PC-3 (cell line): ENCODE measurements around the gene BACE2. TPM values are rescaled to one million over a fixed set of nuclear protein-coding genes. Genes with fewer than 3 reads are reported as not detected.

Experiments used
- ATAC-seq: fragments of 200-7000 bp; cut with Tn5 transposase; 2 replicates; pipeline ENCODE4 v1.9.1; 2020; ENCODE audit warnings: mild to moderate bottlenecking, moderate library complexity
- BruUV-seq: library from RNA; stranded (reverse); fragments of 400-500 nt; replicated peaks from 2 replicates; lab custom pipeline; 2021; lab: Mats Ljungman, UMichigan
- CTCF ChIA-PET: fragments of 300-600 bp; sonication (Branson Sonifier 250); formaldehyde crosslinking; loops from one replicate; lab custom pipeline; 2022; ENCODE audit warnings: antibody characterized with exemption; lab: Charles Lee
- POLR2A ChIA-PET: fragments of 300-600 bp; sonication (Branson Sonifier 250); formaldehyde crosslinking; loops from one replicate; lab custom pipeline; 2022; ENCODE audit warnings: antibody characterized with exemption; ENCODE audit not compliant: unreplicated experiment; lab: Charles Lee
- DNase-seq: peaks from one replicate; pipeline ENCODE4 v3.0.0-alpha.2; 2015
- H2AFZ ChIP-seq: fragments of 300-600 bp; sonication (generic); 2 replicates; pipeline ENCODE4 v1.6.0; 2016; ENCODE audit warnings: antibody characterized with exemption, low read length
- H3F3A ChIP-seq: fragments of 300-600 bp; sonication (generic); one replicate; pipeline ENCODE4 v1.6.0; 2017; ENCODE audit warnings: antibody characterized with exemption, low read length, control low read depth, mild to moderate bottlenecking; ENCODE audit not compliant: unreplicated experiment
- H3K27ac ChIP-seq: fragments of 300-600 bp; sonication (generic); 2 replicates; pipeline ENCODE4 v1.5.1; 2016; ENCODE audit warnings: mild to moderate bottlenecking, low read length
- H3K27me3 ChIP-seq: fragments of 300-600 bp; sonication (generic); 2 replicates; pipeline ENCODE4 v1.6.1; 2016; ENCODE audit warnings: low read length, mixed read lengths
- H3K36me3 ChIP-seq: fragments of 300-600 bp; sonication (generic); 2 replicates; pipeline ENCODE4 v1.6.1; 2016; ENCODE audit warnings: low read depth, mixed run types, low read length, mixed read lengths
- H3K4me1 ChIP-seq: fragments of 300-600 bp; sonication (generic); 2 replicates; pipeline ENCODE4 v1.5.1; 2016; ENCODE audit warnings: low read length; ENCODE audit not compliant: insufficient read depth
- H3K4me2 ChIP-seq: fragments of 300-600 bp; sonication (generic); 2 replicates; pipeline ENCODE4 v1.6.0; 2016; ENCODE audit warnings: low read length
- H3K4me3 ChIP-seq: fragments of 300-600 bp; sonication (generic); 2 replicates; pipeline ENCODE4 v1.5.1; 2016; ENCODE audit warnings: mild to moderate bottlenecking, low read length, mixed read lengths
- H3K79me2 ChIP-seq: fragments of 300-600 bp; sonication (generic); 2 replicates; pipeline ENCODE4 v1.6.1; 2017; ENCODE audit warnings: low read length, mixed read lengths
- H3K9ac ChIP-seq: fragments of 300-600 bp; sonication (generic); 2 replicates; pipeline ENCODE4 v1.6.0; 2016; ENCODE audit warnings: mild to moderate bottlenecking, low read length
- H3K9me2 ChIP-seq: fragments of 300-600 bp; sonication (generic); replicated peaks from 2 replicates; pipeline ENCODE4 v1.6.1; 2016; ENCODE audit warnings: mixed run types, low read length, mixed read lengths
- H3K9me3 ChIP-seq: fragments of 300-600 bp; sonication (generic); 2 replicates; pipeline ENCODE4 v1.6.1; 2016; ENCODE audit warnings: low read length, mixed read lengths
- H4K20me1 ChIP-seq: fragments of 300-600 bp; sonication (generic); 2 replicates; pipeline ENCODE4 v1.6.1; 2016; ENCODE audit warnings: low read length, mixed read lengths
- EZH2 ChIP-seq: fragments of 300-600 bp; sonication (generic); IDR thresholded peaks from one replicate; pipeline ENCODE4 v1.6.1; 2017; ENCODE audit warnings: antibody characterized with exemption, mild to moderate bottlenecking, low read length; ENCODE audit not compliant: unreplicated experiment
- EZH2phosphoT487 ChIP-seq: fragments of 300-600 bp; sonication (generic); IDR thresholded peaks from 2 replicates; pipeline ENCODE4 v1.6.1; 2018; ENCODE audit warnings: mild to moderate bottlenecking, antibody characterized with exemption, low read length, borderline replicate concordance
- intact Hi-C: fragments of 100-400 bp; cut with micrococcal nuclease; formaldehyde crosslinking; loops from 2 replicates; pipeline ENCODE4 v1.9.0; 2023
- total RNA-seq: library from RNA; depleted of rRNA; stranded (reverse); fragments of >200 nt; gene quantifications from 2 replicates; pipeline ENCODE4 v1.2.3, GENCODE V29; 2014
- TF ChIP-seq, protein P1 (sequence below): fragments of 300-600 bp; sonication (generic); conservative IDR thresholded peaks from 2 replicates; pipeline ENCODE4 v1.5.1; 2017; ENCODE audit warnings: antibody characterized with exemption, low read depth, mild to moderate bottlenecking, low read length

Gene BACE2
- total RNA-seq, 1 experiment from 2014 or later, result 89.2 TPM

- Histone ChIP-seq H3K9me2 (no peaks in the 10 kb centered on the region), H3K79me2 (peaks cover 31% of the 10 kb centered on the region), H3K4me3 (no peak overlapping the region), H4K20me1 (no peaks in the 10 kb centered on the region), H3K9ac (peak overlapping the region; percentile 83), H2AFZ (no peak overlapping the region), H3K27me3 (no peaks in the 10 kb centered on the region), H3K4me1 (peaks cover 50% of the 10 kb centered on the region), H3F3A (no peaks in the 10 kb centered on the region), H3K9me3 (no peaks in the 10 kb centered on the region), H3K4me2 (peak overlapping the region; percentile 91), H3K27ac (no peak overlapping the region), H3K36me3 (no peaks in the 10 kb centered on the region)
- no TSS peak for BruUV-seq
- no peak for DNase-seq
- no peak for ATAC-seq
- TF ChIP-seq EZH2 (no peak), EZH2phosphoT487 (no peak)
- TF ChIP-seq, protein P1, sequence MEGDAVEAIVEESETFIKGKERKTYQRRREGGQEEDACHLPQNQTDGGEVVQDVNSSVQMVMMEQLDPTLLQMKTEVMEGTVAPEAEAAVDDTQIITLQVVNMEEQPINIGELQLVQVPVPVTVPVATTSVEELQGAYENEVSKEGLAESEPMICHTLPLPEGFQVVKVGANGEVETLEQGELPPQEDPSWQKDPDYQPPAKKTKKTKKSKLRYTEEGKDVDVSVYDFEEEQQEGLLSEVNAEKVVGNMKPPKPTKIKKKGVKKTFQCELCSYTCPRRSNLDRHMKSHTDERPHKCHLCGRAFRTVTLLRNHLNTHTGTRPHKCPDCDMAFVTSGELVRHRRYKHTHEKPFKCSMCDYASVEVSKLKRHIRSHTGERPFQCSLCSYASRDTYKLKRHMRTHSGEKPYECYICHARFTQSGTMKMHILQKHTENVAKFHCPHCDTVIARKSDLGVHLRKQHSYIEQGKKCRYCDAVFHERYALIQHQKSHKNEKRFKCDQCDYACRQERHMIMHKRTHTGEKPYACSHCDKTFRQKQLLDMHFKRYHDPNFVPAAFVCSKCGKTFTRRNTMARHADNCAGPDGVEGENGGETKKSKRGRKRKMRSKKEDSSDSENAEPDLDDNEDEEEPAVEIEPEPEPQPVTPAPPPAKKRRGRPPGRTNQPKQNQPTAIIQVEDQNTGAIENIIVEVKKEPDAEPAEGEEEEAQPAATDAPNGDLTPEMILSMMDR, result no peak
- CTCF ChIA-PET, result interaction anchor here (0.6 kb wide), 1 partner anchor 373 kb away, joined by 4 read pairs; no protein-coding TSS in a partner anchor
- POLR2A ChIA-PET, result interaction anchor here (0.6 kb wide), 1 partner anchor 414 kb away, joined by 7 read pairs; no protein-coding TSS in a partner anchor
- intact Hi-C loops, result loop anchor here (5.0 kb wide), 1 partner anchor 255 kb away; no protein-coding TSS in a partner anchor
Measured at GRCh38 chr21:41166884-41167283, 1.1 kb upstream of the BACE2 start.

GRCh38 chr21:41168391-41169257 is 664 bp downstream of the BACE2 start:
- Histone ChIP-seq H3F3A (no peaks in the 10 kb centered on the region), H3K27me3 (no peaks in the 10 kb centered on the region), H3K9me2 (no peaks in the 10 kb centered on the region), H3K36me3 (no peaks in the 10 kb centered on the region), H2AFZ (peak overlapping the region; percentile 68), H3K27ac (peak overlapping the region; percentile 40), H3K9me3 (no peaks in the 10 kb centered on the region), H3K9ac (peak overlapping the region; percentile 87), H3K4me3 (peak overlapping the region; percentile 80), H3K79me2 (peaks cover 48% of the 10 kb centered on the region), H4K20me1 (no peaks in the 10 kb centered on the region), H3K4me2 (peak overlapping the region; percentile 92), H3K4me1 (peaks cover 51% of the 10 kb centered on the region)
- peak; percentile 6 for ATAC-seq
- intact Hi-C loops, result loop anchor here (5.0 kb wide), 1 partner anchor 254 kb away; no protein-coding TSS in a partner anchor
- CTCF ChIA-PET, result interaction anchor here (0.7 to 1.3 kb wide), 2 partner anchors 115 to 444 kb away, joined by 3 to 11 read pairs; no protein-coding TSS in a partner anchor
- DNase-seq, result peak; percentile 61
- TF ChIP-seq EZH2 (no peak), EZH2phosphoT487 (no peak)
- TF ChIP-seq, protein P1, result no peak; the same call in 1 of the 2 replicates
- no TSS peak for BruUV-seq
- POLR2A ChIA-PET, result interaction anchor here (0.6 kb wide), 1 partner anchor 397 kb away, joined by 3 read pairs; no protein-coding TSS in a partner anchor
